HS-5 (cell line): ENCODE measurements around the gene MAP3K13.
A peak's percentile ranks its signal among the peaks of the same experiment; 100 is the strongest.
"Not testable (repeated sequence)": the region's sequence is repeated elsewhere in the genome, so short reads cannot be mapped to it uniquely, and the experiment has no call there.

Experiments
- DNase-seq: peaks from one replicate; pipeline ENCODE4 v3.0.0-alpha.2; 2012; ENCODE audit warnings: low read depth

The MAP3K13 gene

GRCh38 chr3:185399737-185400667, 37.1 kb downstream of the MAP3K13 start:
- DNase-seq = peak; percentile 23

DNA sequence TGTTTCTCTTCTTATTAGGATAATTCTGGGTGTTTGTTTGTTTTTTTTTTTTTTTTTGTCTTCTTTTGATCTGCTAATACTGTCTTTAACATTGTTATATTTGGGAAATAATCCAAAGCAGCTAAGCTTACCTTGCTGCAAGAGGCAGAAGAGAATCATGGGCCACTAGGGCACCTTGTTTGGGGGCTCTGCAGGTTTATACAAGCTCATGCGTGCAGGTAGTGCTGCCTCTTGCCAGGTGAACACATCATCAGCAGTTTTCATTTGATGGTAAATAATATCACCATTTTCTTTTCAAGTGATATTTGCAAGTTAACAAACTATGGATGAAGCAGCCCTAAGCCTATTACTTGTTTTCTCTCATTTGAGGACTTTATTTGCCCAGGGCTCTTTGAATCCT, 37.9 kb downstream of the MAP3K13 start:
- DNase-seq = no peak

DNA sequence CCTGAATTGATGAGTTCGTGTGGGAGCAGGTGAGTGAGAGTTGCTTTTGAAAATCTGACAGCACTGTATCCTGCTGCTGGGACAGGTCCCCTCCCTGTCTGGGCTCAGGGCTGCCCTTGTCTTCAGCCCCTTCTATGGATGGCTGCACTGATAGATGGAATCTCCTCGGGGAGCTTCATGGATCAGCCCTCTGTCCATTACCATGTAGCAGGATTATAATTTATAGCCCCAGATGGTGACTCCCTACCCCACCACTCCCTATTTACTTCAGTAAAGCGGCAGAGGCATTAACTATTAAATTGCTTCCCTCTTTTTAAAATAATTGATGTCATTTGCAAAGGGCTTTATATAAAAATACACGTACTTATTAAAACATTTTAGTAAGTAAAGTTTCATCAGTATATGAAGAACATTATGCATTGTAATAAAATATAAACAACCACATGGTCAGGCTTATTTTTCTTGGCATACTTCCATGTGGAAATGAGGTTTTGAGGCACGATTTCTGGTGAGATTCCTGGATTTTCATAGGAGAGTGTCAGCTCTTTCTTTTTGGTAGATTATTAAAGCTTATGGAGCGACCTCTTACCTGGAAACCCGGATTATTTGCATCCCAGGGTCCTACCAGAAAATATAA, 38.5 kb downstream of the MAP3K13 start:
- no peak for DNase-seq

DNA sequence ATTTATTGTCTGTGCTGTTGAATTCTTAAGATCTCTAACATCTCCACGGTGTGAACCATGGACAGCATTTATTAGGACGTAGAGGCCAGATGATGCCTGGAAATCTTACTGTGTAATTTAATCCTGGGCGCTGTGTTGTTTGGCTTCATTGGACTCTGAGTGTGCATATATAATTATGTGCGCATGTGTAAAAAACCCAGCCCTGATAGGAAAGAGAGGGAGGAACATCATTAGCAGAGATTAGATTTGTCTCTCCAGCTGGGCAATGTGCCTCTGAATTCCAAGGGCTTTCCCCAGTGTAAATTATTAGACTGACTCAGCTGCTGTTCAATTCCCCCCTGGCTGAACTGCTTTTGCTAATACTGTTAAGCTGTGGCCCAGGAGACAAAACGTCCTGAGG, 39.6 kb downstream of the MAP3K13 start:
- DNase-seq = no peak

GRCh38 chr3:185403002-185403401, 40.1 kb downstream of the MAP3K13 start:
- no peak for DNase-seq

DNA sequence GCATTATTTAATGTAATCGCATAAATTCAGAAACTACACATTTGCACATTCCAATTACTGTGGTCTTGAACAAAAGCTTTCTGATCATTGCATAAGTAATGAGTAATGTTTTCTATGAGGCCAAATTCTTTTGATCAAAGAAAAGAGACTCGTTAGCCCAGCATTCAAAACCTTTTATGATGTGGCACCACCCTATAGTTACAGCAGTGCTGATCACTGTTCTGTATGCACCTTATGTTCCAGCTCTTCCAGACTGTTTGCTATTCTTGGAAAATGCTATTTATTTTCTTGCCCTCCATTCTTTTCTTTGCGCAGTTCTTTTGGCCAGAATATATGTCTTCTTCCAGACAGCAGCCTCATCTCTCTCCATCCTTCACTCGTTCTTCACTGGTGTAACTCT, 42.3 kb downstream of the MAP3K13 start:
- DNase-seq = no peak

GRCh38 chr3:185405664-185406063, 42.7 kb downstream of the MAP3K13 start:
- DNase-seq = no peak

DNA sequence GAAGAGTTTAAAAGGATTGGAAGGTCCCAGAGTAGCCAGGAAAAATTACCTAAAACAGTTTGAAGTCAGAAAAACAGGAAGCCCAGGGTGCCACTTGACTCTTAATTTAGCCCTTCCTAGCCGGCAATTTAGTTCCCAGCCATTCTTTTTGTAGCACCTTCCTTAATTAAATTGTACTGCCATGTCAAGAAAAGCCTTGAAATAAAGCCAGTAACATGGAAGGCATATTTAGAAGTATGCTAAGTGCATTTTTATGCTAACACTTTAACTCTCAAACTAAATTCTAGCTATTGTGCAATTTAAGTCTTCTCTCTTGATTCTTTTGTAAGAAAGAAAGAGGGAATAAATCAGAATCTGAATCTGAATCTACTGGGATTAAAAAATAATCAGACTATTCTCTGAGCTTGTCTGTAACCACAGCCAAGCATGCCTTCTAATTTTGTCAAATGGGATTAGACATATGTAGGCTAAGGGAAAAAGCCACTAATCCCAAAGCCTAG, 43.2 kb downstream of the MAP3K13 start:
- DNase-seq = no peak

DNA sequence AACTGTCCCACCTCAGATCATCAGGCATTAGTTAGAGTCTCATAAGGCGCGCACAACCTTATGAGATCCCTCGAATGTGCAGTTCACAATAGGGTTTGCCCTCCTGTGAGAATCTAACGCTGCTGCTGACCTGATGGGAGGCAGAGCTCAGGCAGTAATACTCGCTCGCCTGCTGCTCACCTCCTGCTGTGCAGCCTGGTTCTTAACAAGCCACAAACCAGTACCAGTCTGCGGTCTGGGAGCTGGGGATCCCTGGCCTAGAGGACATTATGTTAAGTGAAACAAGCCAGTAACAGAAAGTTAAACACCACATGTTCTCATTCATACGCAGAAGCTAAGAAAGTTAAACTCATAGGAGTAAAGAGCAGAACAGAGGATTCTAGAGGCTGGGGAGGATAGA, 47.0 kb downstream of the MAP3K13 start:
- DNase-seq = no peak

- no peak for DNase-seq
These were observed 48.2 kb downstream of the MAP3K13 start for GRCh38 chr3:185411133-185411532.

DNA sequence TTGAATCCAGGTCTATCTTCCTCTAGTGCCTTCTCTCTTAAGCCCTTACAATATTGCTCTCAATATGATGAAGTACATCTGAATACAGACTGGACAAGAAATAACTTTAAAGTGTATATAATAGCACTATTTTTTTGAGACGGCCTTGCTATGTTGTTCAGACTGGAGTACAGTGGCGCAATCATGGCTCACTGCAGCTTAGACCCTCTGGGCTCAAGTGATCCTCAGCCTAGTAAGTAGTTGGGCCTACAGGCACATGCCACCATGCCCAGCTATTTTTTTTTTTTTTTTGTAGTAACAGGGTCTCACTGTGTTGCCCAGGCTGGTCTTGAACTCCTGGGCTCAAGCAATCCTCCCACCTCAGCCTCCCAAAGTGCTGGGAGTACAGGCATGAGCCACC, 53.6 kb downstream of the MAP3K13 start:
- no peak for DNase-seq

GRCh38 chr3:185418561-185418977, 55.6 kb downstream of the MAP3K13 start:
- not testable (repeated sequence) for DNase-seq

GRCh38 chr3:185420762-185421161, 57.8 kb downstream of the MAP3K13 start:
- no peak for DNase-seq

DNA sequence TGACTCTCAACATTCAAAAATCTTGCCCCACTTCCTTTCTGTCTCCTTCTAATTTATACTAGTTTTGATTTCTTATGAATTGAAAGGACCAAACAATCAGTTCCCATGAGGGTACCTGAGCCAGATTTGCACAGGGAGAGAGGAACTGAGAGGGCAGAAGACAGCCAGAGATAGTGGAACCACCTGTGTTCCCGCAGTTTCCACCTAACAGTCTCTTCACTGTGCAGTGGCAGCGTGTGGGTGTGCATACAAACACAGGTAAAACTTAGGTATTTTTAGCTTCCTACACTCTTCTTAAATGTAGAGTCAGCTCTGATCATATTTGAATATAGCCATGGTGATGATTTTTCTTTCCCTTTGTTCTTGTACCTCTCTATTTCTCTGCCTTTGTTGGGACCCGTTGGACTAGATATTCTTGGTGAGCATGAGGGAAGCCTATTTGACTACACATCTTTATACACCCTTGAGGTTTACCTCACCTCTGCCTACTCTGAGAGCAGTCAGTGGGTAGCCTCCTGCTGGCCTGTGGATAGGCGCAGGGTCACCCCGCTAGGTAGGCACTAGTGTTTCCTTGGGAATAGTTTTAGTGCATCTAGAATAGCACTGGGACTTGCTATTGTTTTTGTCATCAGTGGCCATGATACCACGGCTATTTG, 58.8 kb downstream of the MAP3K13 start:
- no peak for DNase-seq

GRCh38 chr3:185422677-185423076, 59.7 kb downstream of the MAP3K13 start:
- no peak for DNase-seq

- DNase-seq = peak; percentile 2
These were observed 60.2 kb downstream of the MAP3K13 start for GRCh38 chr3:185423178-185423577.

DNA sequence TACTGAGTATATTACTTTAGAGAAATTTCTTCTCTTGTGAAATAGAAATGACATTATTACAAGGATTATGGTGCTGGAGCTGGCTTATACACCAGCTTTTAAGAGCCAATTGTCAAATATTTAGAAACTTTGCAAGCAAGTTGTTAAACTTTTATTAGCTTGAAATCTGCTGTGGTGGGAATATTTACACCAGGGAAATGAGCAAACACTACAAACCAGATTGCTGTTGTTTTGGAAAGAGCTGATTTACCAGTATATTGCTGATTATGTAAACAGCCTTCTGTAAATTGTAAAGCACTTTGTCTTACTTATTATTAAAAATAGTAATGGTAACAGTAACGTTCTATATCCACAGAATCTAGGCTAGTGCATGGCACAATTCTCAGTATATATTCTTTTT, 61.5 kb downstream of the MAP3K13 start:
- DNase-seq = no peak

DNA sequence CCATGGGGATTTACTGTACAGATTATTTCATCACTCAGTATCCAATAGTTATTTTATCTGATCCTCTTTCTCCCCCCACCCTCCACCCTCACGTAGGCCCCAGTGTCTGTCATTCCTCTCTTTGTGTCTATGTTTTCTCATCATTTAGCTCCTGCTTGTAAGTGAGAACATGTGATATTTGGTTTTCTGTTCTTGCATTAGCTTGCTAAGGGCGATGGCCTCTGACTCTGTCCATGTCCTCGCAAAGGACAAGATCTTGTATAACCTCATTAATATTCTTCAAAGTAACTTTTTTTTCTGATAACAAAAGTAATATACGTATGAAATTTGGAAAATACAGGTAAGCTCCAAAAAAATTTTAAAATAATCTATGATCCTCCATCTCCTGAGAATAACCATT, 67.4 kb downstream of the MAP3K13 start:
- no peak for DNase-seq

DNA sequence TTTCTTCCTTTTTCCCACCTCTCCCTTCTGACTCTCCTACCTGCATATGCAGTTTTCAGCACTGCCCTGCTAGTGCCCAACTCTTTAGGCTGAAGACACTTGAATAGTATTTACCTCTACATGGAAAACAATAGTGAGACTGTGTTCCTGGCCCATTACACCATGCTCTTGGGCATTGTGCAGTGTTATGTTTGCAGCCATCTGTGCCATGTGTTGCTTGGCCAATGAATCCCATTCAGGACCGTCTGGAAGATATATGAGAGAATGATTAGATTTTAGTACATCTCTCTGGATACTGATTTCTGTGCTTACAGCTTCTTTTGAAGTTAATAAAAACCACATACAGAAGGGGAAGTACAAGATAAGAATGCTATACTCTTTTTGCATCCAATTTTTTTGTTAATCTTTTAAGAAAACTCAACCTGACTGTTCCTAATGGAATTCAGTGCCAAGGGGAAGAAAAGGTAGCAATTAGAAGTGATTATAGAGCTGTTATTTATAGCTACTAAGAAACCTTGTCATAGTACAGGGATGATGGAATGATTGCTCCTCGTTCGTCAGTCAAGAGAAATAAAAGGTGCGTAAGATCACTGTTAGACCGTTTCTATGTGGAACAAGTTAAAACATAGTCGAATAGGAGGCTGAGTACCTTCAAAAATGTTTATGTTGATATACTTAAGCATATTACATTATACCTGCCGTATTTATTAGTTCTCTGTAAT, 77.0 kb downstream of the MAP3K13 start:
- DNase-seq = no peak

GRCh38 chr3:185442031-185442430, 79.1 kb downstream of the MAP3K13 start:
- DNase-seq = no peak

DNA sequence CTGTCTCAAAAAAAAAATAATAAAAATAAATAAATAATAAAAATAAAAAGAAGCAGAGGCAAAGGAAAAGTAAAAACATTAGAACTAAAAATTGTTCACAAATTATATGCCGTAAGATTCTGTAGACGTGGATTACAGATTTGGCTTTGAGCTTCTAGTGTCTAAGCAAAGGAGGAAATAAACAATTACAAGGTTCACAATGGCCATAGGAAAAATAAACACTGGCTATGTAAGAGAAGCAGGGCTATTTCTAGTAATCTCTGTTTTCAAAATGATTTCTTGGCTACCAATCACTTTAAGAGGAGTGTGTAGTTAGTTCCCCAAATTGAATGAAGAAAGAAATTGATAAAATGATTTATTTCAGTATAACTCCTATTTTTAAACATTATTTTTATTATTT, 81.4 kb downstream of the MAP3K13 start:
- no peak for DNase-seq

- no peak for DNase-seq
These were observed 85.2 kb downstream of the MAP3K13 start for GRCh38 chr3:185448107-185448506.
